SU-DHL-6 (cell line): ENCODE measurements around the gene SNED1.

Experiments
- EZH2phosphoT487 ChIP-seq: fragments of 200-600 bp; sonication (generic), shearing (Covaris generic); conservative IDR thresholded peaks from 2 replicates; pipeline ENCODE4 v1.6.1; 2018; ENCODE audit warnings: mild to moderate bottlenecking, antibody characterized with exemption, low read length, moderate library complexity, mixed read lengths
- TF ChIP-seq, protein P1 (sequence below): fragments of 200-600 bp; sonication (generic); IDR thresholded peaks from one replicate; pipeline ENCODE4 v1.5.1; 2017; ENCODE audit warnings: antibody characterized with exemption, mild to moderate bottlenecking, low read length, moderate library complexity; ENCODE audit not compliant: insufficient read depth, poor library complexity, severe bottlenecking

GRCh38 chr2:241091201-241091600 is 92.8 kb downstream of the SNED1 start:
- TF ChIP-seq EZH2phosphoT487 = no peak
- TF ChIP-seq, protein P1, sequence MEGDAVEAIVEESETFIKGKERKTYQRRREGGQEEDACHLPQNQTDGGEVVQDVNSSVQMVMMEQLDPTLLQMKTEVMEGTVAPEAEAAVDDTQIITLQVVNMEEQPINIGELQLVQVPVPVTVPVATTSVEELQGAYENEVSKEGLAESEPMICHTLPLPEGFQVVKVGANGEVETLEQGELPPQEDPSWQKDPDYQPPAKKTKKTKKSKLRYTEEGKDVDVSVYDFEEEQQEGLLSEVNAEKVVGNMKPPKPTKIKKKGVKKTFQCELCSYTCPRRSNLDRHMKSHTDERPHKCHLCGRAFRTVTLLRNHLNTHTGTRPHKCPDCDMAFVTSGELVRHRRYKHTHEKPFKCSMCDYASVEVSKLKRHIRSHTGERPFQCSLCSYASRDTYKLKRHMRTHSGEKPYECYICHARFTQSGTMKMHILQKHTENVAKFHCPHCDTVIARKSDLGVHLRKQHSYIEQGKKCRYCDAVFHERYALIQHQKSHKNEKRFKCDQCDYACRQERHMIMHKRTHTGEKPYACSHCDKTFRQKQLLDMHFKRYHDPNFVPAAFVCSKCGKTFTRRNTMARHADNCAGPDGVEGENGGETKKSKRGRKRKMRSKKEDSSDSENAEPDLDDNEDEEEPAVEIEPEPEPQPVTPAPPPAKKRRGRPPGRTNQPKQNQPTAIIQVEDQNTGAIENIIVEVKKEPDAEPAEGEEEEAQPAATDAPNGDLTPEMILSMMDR = no peak
